ENCODE data around the gene STAB1.

Gene STAB1

DNA sequence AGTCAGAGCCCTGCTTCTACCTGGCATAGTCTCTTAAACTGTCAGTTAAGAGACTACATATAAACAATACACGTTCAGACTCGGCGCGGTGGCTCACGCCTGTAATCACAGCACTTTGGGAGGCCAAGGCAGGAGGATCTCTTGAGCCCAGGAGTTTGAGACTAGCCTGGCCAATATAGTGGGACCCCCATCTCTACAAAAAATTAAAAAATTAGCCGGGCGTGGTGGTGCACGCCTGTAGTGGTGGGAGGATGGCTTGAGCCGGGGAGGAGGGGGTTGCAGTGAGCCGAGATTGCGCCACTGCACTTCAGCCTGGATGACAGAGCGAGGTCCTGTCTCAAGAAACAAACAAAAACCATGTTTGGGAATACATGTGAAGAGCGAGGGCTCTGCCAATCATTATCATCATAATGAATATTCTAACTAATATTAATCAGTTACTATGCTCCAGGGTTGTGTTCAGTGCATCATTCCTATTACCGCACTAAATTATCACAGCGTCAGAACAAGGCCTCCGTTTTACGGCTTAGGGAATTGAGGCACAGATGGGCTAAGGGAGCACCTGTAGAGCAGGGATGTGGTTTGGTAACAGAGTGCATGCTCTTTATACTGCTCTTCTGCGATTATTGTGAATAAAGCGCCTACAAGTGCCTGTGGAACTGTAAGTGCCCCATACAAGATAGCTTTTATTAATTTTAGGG, 40.4 kb downstream of the STAB1 start:
- no peak for FAIRE-seq

DNA sequence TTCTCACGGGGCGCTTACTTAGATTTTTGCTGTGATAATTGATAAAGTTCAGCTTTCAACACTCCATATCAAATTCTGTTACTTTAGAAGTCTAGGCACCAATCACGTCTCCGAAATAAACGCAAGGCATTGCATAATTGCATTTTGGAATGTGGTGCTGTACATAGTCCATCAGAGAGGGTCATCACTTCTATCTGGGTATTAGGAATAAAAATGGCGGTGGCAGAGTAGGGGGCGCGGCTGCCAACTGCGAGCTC, 40.9 kb downstream of the STAB1 start:
- FAIRE-seq = no peak

DNA sequence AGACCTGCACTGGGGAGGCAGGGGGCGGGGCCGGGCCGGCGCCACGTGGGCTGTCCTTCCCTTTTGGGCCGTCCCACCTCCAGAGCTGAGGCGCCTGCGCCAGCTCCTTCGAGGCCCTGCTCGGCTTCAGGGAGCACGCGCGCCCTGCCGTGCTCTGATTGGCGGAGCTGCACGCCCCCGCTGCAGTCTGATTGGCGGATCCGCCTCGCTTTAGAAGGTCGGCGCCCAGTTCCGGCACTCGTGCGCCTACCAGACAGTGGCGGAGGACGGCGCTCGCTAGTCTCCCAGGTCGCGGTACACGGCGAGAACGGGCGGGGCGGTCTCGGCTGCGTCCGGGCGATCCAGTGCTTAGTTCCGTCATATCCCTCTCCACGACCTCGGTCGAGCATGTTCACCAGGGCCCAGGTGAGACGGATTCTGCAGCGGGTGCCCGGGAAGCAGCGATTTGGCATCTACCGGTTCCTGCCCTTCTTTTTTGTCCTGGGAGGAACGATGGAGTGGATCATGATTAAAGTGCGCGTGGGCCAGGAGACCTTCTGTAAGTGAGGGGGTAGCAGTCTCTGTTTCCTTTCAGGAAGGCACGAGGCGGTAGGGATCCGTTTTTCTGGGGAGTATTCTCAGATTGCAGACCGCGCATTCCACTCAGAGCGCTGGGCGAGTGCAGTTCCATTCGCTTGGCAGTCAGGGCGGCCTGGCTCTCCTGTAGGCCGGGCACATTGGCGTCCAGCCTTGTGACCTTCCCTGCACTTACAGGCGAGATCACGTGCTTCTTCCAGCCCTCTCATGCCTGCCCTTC, 41.4 kb downstream of the STAB1 start, which contains the start of gene UQCC5:
Gene UQCC5, plus strand, starts transcription at position 237 of the 796 bp plus-strand sequence. Its CDS starts 151 bp downstream, at position 388.
- peak; percentile 95 for FAIRE-seq

DNA sequence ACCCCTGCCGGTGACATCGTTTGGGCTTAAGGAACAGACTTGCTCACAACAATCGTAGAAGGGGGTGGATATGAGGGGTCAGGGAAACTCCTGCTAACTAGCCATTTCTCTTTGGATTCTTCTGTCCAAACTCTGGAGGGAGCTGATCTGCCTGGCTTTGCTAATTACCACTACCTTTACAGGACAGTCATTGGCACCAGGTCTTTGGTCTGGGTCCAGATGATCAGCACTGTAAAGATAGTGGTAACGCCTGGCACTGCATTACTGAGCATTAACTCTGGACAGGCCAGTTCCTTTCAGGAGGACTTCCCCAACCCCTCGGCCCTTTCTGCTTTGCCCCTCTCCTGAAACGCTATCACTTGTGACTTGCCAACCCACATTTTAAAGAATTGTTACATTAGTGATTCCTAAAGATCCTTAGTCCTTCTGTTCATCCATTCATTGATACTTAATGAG, 42.1 kb downstream of the STAB1 start:
- no peak for FAIRE-seq

DNA sequence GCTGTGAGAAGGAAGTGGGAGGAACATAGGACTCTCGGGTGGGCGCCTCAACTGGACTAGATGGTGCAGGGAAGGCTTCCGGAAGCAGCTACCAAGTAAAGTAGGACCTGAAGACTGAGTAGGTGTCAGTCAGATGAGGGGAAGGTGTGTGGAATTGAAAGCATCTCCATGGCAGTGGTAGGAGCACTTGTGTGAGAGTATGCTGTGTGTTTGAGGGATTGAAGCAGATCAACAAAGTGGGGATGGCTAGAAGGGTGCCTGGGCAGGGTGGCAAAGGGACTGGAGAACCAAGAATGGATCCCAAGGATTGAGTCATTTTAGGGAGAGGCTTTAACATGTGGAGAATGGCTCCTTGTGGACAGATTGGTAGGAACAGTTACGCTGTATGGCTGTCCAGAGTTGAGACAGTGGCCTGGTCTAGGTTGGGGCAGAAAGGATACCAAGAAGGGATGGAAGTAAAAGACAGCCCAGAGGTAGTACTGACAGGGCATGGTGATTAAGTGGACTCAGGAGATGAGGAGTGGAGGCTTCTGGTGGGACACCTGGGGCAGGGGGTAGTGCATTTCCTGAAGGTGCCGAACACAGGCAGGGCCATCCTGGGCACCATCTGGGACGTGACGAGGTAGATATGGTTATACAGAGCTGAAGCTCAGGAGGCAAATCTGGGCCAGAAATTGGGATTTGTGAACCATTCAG, 42.7 kb downstream of the STAB1 start:
- no peak for FAIRE-seq

DNA sequence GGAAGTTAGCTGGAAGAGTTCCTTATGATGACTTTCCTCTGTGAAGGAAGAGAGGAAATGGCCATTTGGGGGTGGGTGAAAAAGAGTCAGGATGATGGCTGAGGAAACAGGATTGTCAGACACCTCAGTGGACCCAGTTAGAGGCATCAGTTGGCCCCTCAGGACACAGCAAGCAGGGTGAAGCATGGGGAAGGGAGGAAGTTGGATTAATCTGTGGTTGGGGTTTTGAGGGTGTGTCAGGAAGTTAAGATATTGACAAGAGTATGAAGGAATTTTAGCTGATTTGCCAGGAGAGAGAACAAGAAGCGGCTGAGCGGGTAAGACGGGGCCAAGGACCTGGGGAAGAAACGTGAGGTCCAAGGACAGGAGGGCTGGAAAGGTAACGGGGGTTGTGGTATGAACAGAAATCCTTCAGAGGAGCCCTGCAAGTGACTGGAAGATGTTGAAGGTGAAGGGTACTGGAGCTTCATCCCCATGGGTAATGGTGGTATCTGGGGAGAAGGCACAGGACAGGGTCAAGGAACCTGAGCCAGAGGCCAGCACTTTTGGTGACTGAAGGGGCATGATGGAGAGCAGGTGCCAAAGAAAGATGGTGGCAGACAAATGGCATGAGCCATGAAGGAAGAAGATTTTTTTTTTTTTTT, 44.0 kb downstream of the STAB1 start:
- no peak for FAIRE-seq

DNA sequence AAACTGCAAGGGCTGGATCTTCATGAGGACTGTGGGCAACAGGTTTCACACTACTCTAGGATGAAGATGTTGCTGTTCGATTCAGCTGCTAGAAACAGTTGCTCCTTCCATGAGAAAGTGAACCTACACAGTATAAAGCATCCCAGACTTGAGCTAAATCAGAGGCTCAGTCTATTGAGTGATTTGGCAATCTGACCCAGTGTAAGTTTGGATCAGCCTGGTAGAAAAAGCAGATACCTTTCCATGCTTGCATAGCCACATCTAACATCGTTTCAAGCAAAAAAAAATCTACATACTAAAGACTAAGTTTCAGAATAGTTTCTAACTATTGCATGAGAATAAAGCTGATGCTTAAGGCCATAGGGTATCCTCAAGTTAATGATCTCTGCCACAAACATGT, 45.9 kb downstream of the STAB1 start:
- FAIRE-seq = no peak

DNA sequence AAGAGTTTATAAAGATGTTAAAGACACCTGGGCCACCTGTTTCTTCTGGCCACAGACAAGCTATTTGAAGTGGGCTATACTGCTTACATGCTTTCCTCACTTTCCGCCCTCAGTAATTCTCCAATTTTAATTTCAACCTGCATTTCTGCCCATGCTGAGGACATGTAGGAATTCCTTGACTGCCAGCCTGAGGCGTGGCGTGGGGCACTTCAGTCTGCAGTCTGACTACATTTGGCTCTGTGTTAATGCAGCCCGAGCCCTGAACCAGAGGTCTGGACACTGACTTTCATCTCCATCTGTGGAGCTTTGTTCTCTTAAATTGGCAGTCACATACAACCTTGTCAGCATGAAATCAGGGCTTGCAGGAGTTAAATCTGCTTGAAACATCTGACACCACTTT, 49.8 kb downstream of the STAB1 start:
- no peak for FAIRE-seq

DNA sequence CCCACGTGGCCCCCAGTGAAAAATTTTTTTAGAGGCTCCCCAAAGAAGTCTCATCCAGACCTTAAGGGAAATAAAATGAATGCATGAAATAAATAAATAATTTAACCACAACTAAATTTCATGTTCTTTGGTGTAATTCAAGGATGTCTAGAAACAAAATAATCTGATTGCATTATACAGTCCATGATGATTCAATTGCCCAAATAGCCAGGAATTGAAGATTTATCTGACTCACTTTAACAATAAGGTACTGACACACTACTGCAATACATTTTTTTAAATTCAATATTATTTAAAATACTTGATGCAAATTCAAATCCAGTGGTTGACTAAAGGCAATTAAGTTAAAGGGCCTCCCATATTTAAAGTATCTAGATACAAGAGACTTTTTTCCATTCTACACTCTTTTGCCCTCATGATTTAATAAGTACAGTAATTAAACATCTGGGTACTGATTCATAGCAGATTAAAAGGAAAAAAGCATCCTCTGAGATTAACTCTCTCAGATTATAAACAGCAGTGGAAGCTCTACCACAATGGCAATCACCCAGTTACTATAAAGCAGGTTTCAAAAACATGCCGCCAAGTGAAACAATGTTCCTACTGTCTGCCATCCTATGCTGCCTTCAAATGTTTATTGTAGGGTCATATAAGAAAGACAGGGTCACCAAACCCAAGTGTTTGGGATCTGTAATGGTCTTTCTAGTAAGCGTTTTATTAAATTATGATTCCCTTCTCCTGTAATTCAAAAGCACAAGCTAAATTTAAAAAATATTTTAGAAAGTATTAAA, 51.2 kb downstream of the STAB1 start:
- FAIRE-seq = no peak

DNA sequence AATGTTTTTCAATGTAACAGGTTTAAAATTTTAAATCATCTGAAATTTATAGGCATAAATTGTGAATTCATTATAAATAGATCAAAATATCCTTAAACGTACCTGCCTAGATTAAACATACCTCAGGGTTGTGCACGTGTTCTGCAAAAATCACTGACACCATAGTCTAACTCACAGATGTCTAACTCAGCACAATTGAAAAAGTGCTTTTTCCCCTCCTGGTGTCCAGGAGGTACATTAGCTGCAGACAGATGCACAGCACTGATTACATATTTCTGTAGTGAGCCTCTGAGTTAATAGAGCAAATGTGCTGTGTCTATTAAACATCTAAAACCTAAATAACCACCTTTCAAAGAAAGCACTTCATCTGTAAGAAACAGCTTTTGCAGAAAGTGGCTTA, 52.0 kb downstream of the STAB1 start:
- no peak for FAIRE-seq

DNA sequence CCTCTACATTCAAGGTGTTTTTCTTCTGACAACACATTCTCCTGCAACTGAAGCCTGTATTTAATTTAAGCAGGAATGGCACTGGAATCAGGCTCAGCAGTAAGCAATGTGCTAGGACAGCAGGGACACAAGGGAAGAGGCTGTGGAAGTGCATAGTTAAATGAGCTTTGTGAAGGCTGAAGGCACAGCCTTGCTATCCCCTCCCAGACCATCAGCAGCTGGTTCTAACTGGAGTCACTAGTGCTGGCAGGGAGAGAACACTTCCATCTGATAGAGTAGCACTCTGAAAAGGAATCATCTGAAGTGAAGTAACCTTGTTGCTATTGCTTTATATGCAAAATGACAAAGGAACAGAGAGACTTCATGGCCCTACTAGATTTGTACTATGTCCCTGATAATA, 56.0 kb downstream of the STAB1 start:
- no peak for FAIRE-seq

DNA sequence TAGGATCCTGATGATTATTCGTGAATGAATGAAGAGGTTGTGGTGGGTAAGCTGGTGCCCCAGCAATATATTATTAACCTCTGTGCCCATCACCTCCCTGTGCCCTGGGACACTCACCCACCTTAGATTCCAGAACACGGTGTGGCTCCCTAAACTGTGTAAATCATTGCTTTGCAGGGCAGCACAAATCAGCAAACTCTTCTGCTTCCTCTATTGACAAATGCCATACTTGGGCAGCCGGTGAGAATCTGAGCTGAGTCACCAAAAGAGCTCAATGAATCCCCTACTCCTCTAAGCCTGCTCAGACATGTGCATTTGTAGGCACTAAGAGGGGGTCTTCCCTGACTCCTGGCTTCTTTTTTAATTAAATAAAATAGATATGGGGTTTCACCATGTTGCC, 57.0 kb downstream of the STAB1 start:
- FAIRE-seq = no peak

DNA sequence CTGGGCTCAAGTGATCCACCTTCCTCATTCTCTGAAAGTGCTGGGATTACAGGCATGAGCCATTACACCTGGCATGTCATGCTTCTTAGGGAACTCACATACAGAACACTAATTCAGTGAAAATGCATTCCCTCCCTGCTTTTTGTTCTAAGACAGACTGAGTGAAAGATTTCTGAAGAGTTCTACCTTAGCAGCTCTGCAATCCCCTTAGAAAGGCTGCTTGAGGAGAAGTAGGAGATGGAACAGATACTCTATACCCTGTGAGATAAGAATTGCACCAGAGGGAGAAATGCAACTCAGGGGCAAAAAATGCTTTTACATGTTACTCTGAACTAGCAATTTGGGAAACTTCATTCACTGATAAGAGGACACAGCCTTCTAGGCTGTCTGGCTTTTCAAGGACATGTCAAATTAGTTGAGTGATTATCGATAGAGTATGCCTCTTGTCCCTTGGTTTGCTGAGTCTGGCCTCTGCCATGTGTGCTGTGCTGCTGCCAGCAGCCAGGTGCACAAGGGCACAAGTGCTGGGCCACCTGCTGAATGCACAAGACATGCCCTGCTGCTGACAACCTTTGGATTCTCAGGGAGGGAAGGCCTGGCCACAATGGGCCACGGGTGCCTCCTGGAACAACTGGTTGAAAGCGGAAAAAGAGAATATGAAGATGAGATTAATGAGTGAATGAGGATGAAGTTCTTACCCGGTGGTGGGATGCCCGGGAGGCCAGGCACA, 59.1 kb downstream of the STAB1 start:
- no peak for FAIRE-seq

DNA sequence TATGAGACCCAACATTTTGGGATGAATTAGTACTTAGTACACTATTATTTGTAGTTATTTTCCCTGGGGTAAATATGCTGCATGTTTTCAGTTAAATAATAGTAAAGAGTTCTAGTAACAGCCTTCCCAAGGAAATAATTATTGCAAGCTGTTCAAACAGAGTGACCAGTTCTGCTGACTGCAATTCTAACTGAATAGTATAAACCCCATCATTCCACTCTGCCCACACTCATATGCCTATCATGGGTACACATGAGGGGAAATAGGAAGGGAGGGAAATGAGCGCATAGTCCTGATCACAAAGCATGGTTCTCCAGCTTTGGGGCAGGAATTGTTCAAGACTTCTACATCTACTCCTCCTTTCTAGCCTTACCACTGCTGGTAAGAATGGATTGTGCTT, 59.9 kb downstream of the STAB1 start:
- FAIRE-seq = no peak

DNA sequence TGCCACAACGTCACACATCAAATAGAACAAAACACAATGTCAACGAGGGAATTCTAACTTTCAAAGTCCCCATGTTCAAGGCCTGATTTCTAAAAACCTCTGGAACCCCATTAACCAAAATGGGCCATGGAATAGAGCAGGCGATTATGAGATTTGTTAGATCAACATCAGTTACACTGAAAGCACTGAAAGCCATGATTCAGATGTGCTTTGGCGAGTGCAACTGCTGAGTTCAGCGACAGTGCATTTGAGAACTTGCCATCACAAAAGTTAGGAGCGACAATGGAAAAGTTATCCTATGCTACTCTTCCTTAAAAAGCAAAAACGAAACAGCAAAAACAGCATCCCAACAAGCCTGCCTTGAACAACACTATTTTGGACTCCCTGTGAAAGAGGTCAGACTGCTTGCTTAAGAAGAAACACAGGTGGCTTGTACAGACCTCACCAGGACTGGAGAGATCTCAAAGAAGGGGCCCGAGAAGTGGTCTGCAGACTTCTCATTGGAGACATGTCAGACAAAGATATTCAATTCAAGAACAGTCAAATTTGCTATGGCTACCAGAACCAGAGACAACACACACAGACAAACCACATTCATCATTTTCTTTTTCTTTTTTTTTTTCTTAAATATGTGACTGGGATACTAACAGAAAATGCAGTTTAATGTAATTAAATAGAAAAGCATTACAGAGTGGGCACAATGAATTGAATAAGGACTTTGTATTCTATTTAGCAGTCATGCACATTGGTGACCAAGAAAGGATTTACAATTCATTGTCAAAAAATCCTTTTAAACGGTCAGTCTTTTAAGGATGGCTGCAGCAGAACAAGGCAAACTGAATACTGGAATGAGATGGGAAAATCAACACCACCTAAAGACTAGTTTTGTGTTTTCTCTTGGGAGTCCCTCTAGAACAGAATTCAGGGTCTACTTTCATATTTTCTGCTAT, 62.1 kb downstream of the STAB1 start:
- FAIRE-seq = no peak

DNA sequence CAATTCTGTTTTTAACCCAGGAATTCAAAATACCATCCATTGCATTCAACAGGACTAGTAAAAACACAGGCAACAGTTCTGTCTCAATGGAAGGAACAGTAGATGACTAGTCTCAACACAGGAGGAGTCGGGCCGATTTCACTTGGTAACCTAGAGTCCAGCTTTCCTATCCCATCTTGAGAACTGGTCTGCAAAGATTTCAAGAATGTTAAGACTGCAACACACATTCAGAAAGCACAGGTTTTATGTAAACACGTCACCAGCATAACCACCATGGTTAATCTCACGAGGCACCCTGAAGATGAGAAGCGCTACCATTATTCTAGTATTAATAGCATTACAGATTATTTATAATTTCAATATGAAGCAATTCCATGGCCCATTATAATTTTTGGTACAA, 63.3 kb downstream of the STAB1 start:
- no peak for FAIRE-seq

DNA sequence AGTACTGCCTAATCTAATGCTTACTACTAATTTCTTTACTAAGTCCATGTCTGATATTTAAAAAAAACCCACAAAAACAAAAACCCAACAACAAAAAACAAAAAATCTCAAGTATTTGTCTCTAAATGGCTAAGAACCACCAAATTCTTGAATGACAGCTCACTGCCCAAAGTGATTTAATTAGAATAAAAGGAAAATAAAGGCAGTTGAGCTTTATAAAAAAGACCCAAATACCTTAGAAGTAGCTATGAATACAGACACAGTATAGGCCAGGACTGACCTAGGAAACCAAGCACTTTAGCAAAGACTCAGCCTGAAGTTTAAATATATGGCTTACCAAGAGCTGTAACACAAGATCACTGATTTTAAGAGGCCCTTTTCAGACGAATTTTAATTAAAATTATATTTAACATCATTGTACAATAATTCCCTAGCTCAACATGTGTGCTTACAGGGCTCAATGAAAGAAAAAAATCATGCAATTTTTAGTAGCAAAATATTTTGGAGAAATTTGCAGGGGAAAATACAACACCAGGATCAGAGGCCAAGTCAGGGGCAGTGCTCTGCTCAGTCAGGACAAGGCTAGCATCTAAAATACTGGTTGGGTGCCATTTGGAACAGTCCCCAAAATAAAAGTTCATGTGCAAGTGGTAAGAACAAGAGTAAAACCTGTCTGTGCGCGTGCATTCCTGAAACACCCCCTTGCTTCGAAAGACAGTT, 66.0 kb downstream of the STAB1 start:
- FAIRE-seq = no peak

DNA sequence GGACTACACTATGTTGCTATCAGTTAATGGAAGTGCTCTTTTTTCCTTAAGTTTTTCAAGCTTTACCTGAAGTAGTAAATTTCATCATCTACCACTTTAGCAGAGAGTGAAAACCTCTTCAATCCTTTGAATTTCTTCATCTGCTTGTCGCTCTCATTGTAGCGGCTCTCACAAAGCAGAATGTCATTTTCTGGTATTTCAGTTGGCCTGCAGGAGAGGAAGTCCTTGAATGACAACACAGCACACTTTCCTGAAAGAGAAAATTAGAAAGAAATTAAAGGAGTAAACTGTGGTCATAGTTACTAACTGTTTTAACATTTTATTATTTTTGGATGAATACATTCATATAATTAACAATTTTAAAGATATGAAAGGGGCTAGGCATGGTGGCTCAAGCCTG, 68.8 kb downstream of the STAB1 start:
- FAIRE-seq = no peak

DNA sequence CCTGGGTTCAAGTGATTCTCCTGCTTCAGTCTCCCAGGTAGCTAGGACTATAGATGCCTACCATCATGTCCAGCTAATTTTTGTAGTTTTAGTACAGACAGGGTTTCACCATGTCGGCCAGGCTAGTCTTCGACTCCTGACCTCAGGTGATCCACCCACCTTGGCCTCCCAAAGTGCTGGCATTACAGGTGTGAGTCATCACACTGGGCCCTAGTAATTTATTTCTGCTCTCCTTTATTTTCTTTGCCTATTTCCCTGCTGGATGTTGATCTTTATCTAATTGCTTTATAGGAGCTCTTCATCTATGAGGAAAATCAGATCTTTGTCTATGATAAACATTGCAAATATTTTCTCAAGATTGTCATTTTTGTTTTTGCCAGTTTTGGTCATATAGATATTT, 72.9 kb downstream of the STAB1 start:
- no peak for FAIRE-seq

DNA sequence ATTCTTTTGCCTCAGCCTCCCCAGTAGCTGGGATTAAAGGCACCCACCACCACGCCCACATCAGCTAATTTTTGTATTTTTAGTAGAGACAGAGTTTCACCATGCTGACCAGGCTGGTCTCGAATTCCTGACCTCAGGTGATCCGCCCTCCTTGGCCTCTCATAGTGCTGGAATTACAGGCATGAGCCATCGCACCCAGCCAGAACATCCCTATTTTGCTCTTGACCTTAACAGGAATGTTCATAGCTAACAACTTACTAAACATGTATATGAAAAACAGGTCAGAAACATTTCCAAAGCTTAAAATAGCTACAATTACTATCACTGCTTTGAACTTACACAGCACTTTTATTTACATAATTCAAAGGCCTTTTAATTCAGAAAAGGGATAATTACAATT, 74.9 kb downstream of the STAB1 start:
- no peak for FAIRE-seq

All from A204.1 (cell line).